GM12878 (cell line): Measurements from ENCODE around the gene HELZ. TPM values are rescaled to one million over a fixed set of nuclear protein-coding genes. Genes with fewer than 3 reads are reported as not detected.

ENCODE experiments used
- ATAC-seq: fragments of 200-7000 bp; cut with Tn5 transposase; 3 replicates; pipeline ENCODE4 v1.9.1; 2020; ENCODE audit warnings: mild to moderate bottlenecking, moderate library complexity
- BruUV-seq: library from RNA; stranded (reverse); fragments of 400-500 nt; replicated peaks from 2 replicates; lab custom pipeline; 2021; lab: Mats Ljungman, UMichigan
- CTCF ChIA-PET: fragments of 300-600 bp; sonication (Branson Sonifier 250); formaldehyde crosslinking; extraction: SDS; loops from one replicate; lab custom pipeline; 2021; ENCODE audit warnings: inconsistent platforms; lab: Yijun Ruan, JAX
- POLR2A ChIA-PET: fragments of 350-600 bp; formaldehyde crosslinking; extraction: SDS; loops from one replicate; lab custom pipeline; 2021; ENCODE audit warnings: inconsistent platforms; lab: Charles Lee
- RAD21 ChIA-PET: fragments of 300-600 bp; sonication (Branson Sonifier 250); formaldehyde crosslinking; loops from one replicate; lab custom pipeline; 2023; ENCODE audit warnings: antibody characterized with exemption; ENCODE audit not compliant: unreplicated experiment; lab: Charles Lee
- SMC1A ChIA-PET: fragments of 300-600 bp; sonication (Branson Sonifier 250); formaldehyde crosslinking; loops from one replicate; lab custom pipeline; 2023; ENCODE audit not compliant: unreplicated experiment, uncharacterized antibody; lab: Charles Lee
- DNase-seq: peaks from one replicate; pipeline ENCODE4 v3.0.0-alpha.2; 2011; ENCODE audit warnings: low read depth, low spot score
- FAIRE-seq: peaks from 3 replicates; lab custom pipeline; 2011; peaks lifted over from hg19 to GRCh38; lab: Jason Lieb, UNC
- H2AFZ ChIP-seq: 2 replicates; pipeline ENCODE4 v1.6.0; 2011; ENCODE audit warnings: low read depth, low read length, control low read depth; ENCODE audit not compliant: control insufficient read depth
- H3K27ac ChIP-seq: 2 replicates; pipeline ENCODE4 v1.5.1; 2011; ENCODE audit warnings: control low read depth; ENCODE audit not compliant: control insufficient read depth, insufficient read depth
- H3K27me3 ChIP-seq, 2 experiments: replicated peaks in 1 of 2; 2 replicates each; pipeline versions ENCODE4 v1.6.0 to v1.6.1; 2011; ENCODE audit warnings: low read length in 1 of 2; ENCODE audit not compliant: control insufficient read depth in 2 of 2, insufficient read depth in 2 of 2
- H3K36me3 ChIP-seq, 2 experiments: 2 replicates each; pipeline ENCODE4 v1.5.1; 2011; ENCODE audit warnings: low read length in 1 of 2; ENCODE audit not compliant: control insufficient read depth in 2 of 2, insufficient read depth in 2 of 2
- H3K4me1 ChIP-seq: 2 replicates; pipeline ENCODE4 v1.6.1; 2011; ENCODE audit warnings: mild to moderate bottlenecking, low read length, moderate library complexity, mixed read lengths; ENCODE audit not compliant: control insufficient read depth, insufficient read depth
- H3K4me2 ChIP-seq: 2 replicates; pipeline ENCODE4 v1.6.0; 2011; ENCODE audit warnings: control low read depth; ENCODE audit not compliant: control insufficient read depth, insufficient read depth
- H3K4me3 ChIP-seq: fragments of 200-600 bp; sonication (generic); 2 replicates; pipeline ENCODE4 v1.5.1; 2016
- H3K79me2 ChIP-seq: 2 replicates; pipeline ENCODE4 v1.6.0; 2011; ENCODE audit warnings: low read length; ENCODE audit not compliant: control insufficient read depth, insufficient read depth
- H3K9ac ChIP-seq: 2 replicates; pipeline ENCODE4 v1.8.0; 2011; ENCODE audit warnings: low read length, control low read depth, mixed read lengths; ENCODE audit not compliant: control insufficient read depth, insufficient read depth
- H3K9me3 ChIP-seq: replicated peaks from 3 replicates; pipeline ENCODE4 v1.5.1; 2011; ENCODE audit warnings: mild to moderate bottlenecking, low read length; ENCODE audit not compliant: control insufficient read depth, insufficient read depth
- H4K20me1 ChIP-seq: 2 replicates; pipeline ENCODE4 v1.6.0; 2011; ENCODE audit not compliant: control insufficient read depth, insufficient read depth
- BCL11A ChIP-seq: IDR thresholded peaks from 2 replicates; pipeline ENCODE4 v1.6.1; 2011; ENCODE audit warnings: low read depth, low read length
- CHD2 ChIP-seq: IDR thresholded peaks from 2 replicates; pipeline ENCODE4 v1.6.1; 2011; ENCODE audit warnings: low read depth, low read length, improper control_type of control experiment, borderline replicate concordance
- E2F8 ChIP-seq: fragments of 450-650 bp; IDR thresholded peaks from 2 replicates; pipeline ENCODE4 v1.6.1; 2018; ENCODE audit warnings: mild to moderate bottlenecking, low read depth, moderate library complexity; ENCODE audit not compliant: partially characterized antibody
- FOXK2 ChIP-seq: fragments of 450-650 bp; IDR thresholded peaks from 2 replicates; pipeline ENCODE4 v1.6.1; 2017; ENCODE audit warnings: mild to moderate bottlenecking, moderate library complexity
- FOXM1 ChIP-seq: IDR thresholded peaks from 2 replicates; pipeline ENCODE4 v1.6.1; 2012; ENCODE audit warnings: low read depth, mild to moderate bottlenecking, inconsistent platforms, low read length, moderate library complexity
- IKZF2 ChIP-seq, 2 experiments: fragments of 450-650 bp; IDR thresholded peaks; 2 replicates each; pipeline ENCODE4 v1.6.1; 2017; ENCODE audit warnings: mild to moderate bottlenecking in 2 of 2, moderate library complexity in 2 of 2
- IRF3 ChIP-seq: fragments of 450-650 bp; IDR thresholded peaks from 2 replicates; pipeline ENCODE4 v1.6.1; 2014; ENCODE audit warnings: mild to moderate bottlenecking
- NFYA ChIP-seq: IDR thresholded peaks from 2 replicates; pipeline ENCODE4 v1.6.1; 2011; ENCODE audit warnings: low read depth, mild to moderate bottlenecking, low read length, improper control_type of control experiment, borderline replicate concordance
- NR2C2 ChIP-seq: IDR thresholded peaks from 2 replicates; pipeline ENCODE4 v1.6.1; 2011; ENCODE audit warnings: borderline replicate concordance, low read depth; ENCODE audit not compliant: control insufficient read depth, insufficient read length
- PAX5 ChIP-seq: IDR thresholded peaks from 2 replicates; pipeline ENCODE4 v1.6.1; 2011; ENCODE audit warnings: low read depth, low read length, borderline replicate concordance
- PAX8 ChIP-seq: fragments of 450-650 bp; IDR thresholded peaks from 2 replicates; pipeline ENCODE4 v1.6.1; 2017; ENCODE audit warnings: mild to moderate bottlenecking, moderate library complexity
- RB1 ChIP-seq: fragments of 450-650 bp; formaldehyde crosslinking; IDR thresholded peaks from 2 replicates; pipeline ENCODE4 v1.6.1; 2017; ENCODE audit warnings: mild to moderate bottlenecking, borderline replicate concordance
- SUZ12 ChIP-seq: fragments of 200-600 bp; sonication (generic); IDR thresholded peaks from one replicate; pipeline ENCODE4 v1.6.1; 2018; ENCODE audit warnings: antibody characterized with exemption, mild to moderate bottlenecking; ENCODE audit not compliant: unreplicated experiment
- TBL1XR1 ChIP-seq: IDR thresholded peaks from 2 replicates; pipeline ENCODE4 v1.6.1; 2012; ENCODE audit warnings: low read depth, low read length, improper control_type of control experiment
- ZNF592 ChIP-seq: fragments of 450-650 bp; IDR thresholded peaks from 2 replicates; pipeline ENCODE4 v1.6.1; 2017; ENCODE audit warnings: mild to moderate bottlenecking, moderate library complexity
- WGBS: methylation state at CpG from one replicate; pipeline ENCODE4 v1.1.6; 2016; ENCODE audit warnings: low lambda C conversion rate; ENCODE audit not compliant: insufficient replicate concordance, insufficient coverage; ENCODE audit errors: missing lambda C conversion rate; 5-methylcytosine and 5-hydroxymethylcytosine counted together
- in situ Hi-C: fragments of 300-500 bp; cut with MboI; formaldehyde crosslinking; loops from 9 replicates; pipeline ENCODE4 v1.14.3; 2018; ENCODE audit warnings: mixed read lengths
- intact Hi-C: fragments of 100-400 bp; cut with micrococcal nuclease; formaldehyde crosslinking; loops from one replicate; pipeline ENCODE4 v1.14.2; 2022; ENCODE audit not compliant: unreplicated experiment
- polyA plus RNA-seq, 11 experiments: library from polyadenylated mRNA; depleted of rRNA in 4 of 11; unstranded in 6 of 11; stranded (reverse) in 5 of 11; fragments of >200 nt; fragmentation: Nextera tagmentation in 4 of 11; fragmentation: Illumina TruSeq in 1 of 11; extraction: Ambion mirVana in 4 of 11; extraction: Trizol in 1 of 11; gene quantifications; 1 replicate in 1 of 11; 2 replicates in 10 of 11; pipeline versions ENCODE4 v1.2.1 to v1.2.3, GENCODE V29; 2011 to 2016; ENCODE audit warnings: inconsistent platforms in 2 of 11, missing spikeins in 2 of 11, low read depth in 1 of 11
- total RNA-seq, 4 experiments: library from RNA; depleted of rRNA in 3 of 4; stranded (reverse); fragments of >200 nt in 3 of 4; fragmentation: Illumina TruSeq in 1 of 4; extraction: Trizol in 1 of 4; gene quantifications; 2 replicates each; pipeline versions ENCODE4 v1.2.1 to v1.2.3, GENCODE V29; 2013 to 2021
- TF ChIP-seq, protein P1 (sequence below): IDR thresholded peaks from 2 replicates; pipeline ENCODE4 v1.6.1; 2012; ENCODE audit warnings: low read depth, low read length, improper control_type of control experiment
- TF ChIP-seq, protein P2 (sequence below): IDR thresholded peaks from 2 replicates; pipeline ENCODE4 v1.6.1; 2012; ENCODE audit warnings: low read depth, low read length, improper control_type of control experiment

The HELZ gene
- total and polyA plus RNA-seq, 10 of the 15 experiments (the other 5 are each of a cell fraction or from before 2014, with no cell fraction given): 1.5 to 36.8 (median 19.1) TPM

GRCh38 chr17:67072885-67073284, 172.1 kb downstream of the HELZ start:
- ChIA-PET RAD21 (no interaction called here), POLR2A (no interaction called here), CTCF (no interaction called here), SMC1A (no interaction called here)
- Histone ChIP-seq H3K9me3 (no peaks in the 10 kb centered on the region), H3K4me3 (no peak overlapping the region), H3K4me2 (no peak overlapping the region), H2AFZ (no peak overlapping the region), H3K79me2 (no peaks in the 10 kb centered on the region), H4K20me1 (no peaks in the 10 kb centered on the region), H3K27me3 (no peaks in the 10 kb centered on the region), H3K4me1 (no peaks in the 10 kb centered on the region), H3K36me3 (peaks cover 0 to 3% of the 10 kb centered on the region in 2 experiments; a peak in 1 of 4 replicates), H3K9ac (no peak overlapping the region), H3K27ac (no peak overlapping the region)
- intact Hi-C loops (no loop called here), in situ Hi-C loops (no loop called here)
- ATAC-seq: no peak
- 44% methylated on average over 3 of the region's 3 CpGs for WGBS
- BruUV-seq: no TSS peak
- no peak for FAIRE-seq
- no peak for DNase-seq
- TF ChIP-seq IKZF2 (IDR thresholded peaks at IDR 0.05) (no peak), TBL1XR1 (no peak), BCL11A (no peak), IRF3 (no peak), NFYA (no peak), PAX8 (no peak), ZNF592 (no peak), NR2C2 (no peak), E2F8 (no peak), RB1 (no peak), CHD2 (no peak), SUZ12 (no peak), PAX5 (no peak), FOXK2 (no peak), FOXM1 (no peak)
- TF ChIP-seq, protein P1, sequence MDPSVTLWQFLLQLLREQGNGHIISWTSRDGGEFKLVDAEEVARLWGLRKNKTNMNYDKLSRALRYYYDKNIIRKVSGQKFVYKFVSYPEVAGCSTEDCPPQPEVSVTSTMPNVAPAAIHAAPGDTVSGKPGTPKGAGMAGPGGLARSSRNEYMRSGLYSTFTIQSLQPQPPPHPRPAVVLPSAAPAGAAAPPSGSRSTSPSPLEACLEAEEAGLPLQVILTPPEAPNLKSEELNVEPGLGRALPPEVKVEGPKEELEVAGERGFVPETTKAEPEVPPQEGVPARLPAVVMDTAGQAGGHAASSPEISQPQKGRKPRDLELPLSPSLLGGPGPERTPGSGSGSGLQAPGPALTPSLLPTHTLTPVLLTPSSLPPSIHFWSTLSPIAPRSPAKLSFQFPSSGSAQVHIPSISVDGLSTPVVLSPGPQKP: no peak
- TF ChIP-seq, protein P2, sequence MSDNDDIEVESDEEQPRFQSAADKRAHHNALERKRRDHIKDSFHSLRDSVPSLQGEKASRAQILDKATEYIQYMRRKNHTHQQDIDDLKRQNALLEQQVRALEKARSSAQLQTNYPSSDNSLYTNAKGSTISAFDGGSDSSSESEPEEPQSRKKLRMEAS: no peak
